ENCODE measurements around the gene ACTR3C.
"Not testable (repeated sequence)": the region's sequence is repeated elsewhere in the genome, so short reads cannot be mapped to it uniquely, and the experiment has no call there.

ACTR3C gene

GRCh38 chr7:150262656-150263055 is 60.7 kb downstream of the ACTR3C start:
- not testable (repeated sequence) for DNase-seq (ENCODE audit: insufficient read length); FAIRE-seq

- not testable (repeated sequence) for DNase-seq (ENCODE audit: insufficient read length); FAIRE-seq
Observed at GRCh38 chr7:150247745-150248144, 75.6 kb downstream of the ACTR3C start.

- DNase-seq (ENCODE audit: insufficient read length); FAIRE-seq: not testable (repeated sequence)
Observed at GRCh38 chr7:150245208-150245607, 78.1 kb downstream of the ACTR3C start.

GRCh38 chr7:150242935-150243334 is 80.4 kb downstream of the ACTR3C start:
- FAIRE-seq; DNase-seq (ENCODE audit: insufficient read length): not testable (repeated sequence)

GRCh38 chr7:150225444-150225843 is 97.9 kb downstream of the ACTR3C start:
- not testable (repeated sequence) for FAIRE-seq; DNase-seq (ENCODE audit: insufficient read length)

GRCh38 chr7:150222083-150222972 is 101.0 kb downstream of the ACTR3C start:
- not testable (repeated sequence) for DNase-seq (ENCODE audit: insufficient read length)
- FAIRE-seq, result peak; percentile 40

GRCh38 chr7:150220673-150221181 is 102.6 kb downstream of the ACTR3C start:
- not testable (repeated sequence) for DNase-seq (ENCODE audit: insufficient read length); FAIRE-seq

GRCh38 chr7:150219941-150220658 is 103.2 kb downstream of the ACTR3C start:
- not testable (repeated sequence) for FAIRE-seq; DNase-seq (ENCODE audit: insufficient read length)

GRCh38 chr7:150206848-150207247 is 116.5 kb downstream of the ACTR3C start:
- peak; percentile 51 for FAIRE-seq
- DNase-seq (ENCODE audit: insufficient read length), result not testable (repeated sequence)

GRCh38 chr7:150205866-150206265 is 117.5 kb downstream of the ACTR3C start:
- not testable (repeated sequence) for DNase-seq (ENCODE audit: insufficient read length); FAIRE-seq

- FAIRE-seq; DNase-seq (ENCODE audit: insufficient read length): not testable (repeated sequence)
Observed at GRCh38 chr7:150204577-150204976, 118.8 kb downstream of the ACTR3C start.

GRCh38 chr7:150202894-150203293 is 120.5 kb downstream of the ACTR3C start:
- not testable (repeated sequence) for FAIRE-seq; DNase-seq (ENCODE audit: insufficient read length)

Measured in GM12892 (cell line).